ENCODE measurements around the gene OSBPL1A.

OSBPL1A gene

DNA sequence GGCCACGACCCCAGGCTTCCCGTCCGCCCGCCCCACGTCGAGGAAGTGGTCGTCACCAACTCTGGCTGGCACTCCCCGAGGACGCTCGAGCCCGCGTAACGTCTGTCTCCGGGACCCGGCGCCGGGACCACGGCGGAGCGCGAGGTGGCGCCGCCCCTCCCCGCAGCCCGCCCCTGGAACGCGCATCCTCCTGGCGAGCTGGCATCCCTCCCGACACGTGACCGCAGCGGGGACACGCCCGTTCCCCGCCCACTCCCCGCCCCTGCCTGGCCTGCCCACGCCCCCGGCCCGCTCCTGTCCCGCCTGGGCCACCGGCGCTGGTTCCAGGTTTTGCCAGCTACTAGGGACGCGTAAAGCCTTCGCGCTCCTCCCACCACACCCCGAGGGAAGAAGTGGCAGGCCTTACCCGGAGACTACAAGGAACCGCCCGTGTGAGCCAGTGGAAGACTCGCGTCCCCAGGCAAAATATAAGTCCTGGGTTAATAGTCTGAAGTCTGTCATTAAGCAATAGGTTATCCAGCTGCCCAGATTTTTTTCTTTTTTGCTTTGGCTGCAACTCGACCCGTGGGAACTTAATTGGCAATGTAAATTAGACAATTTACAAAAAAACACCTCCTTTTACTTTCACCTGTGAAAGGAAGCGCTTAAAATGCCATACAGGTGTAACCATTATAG is at the start of gene OSBPL1A:
Gene OSBPL1A (minus strand): TSS at position 131 of the 675 bp plus-strand sequence. CDS start 20,291 bp downstream, outside the sequence.
- Mint-ChIP-seq H3K27ac (peak within 1 kb of the TSS; percentile 64), H3K36me3 (peaks cover 2% of the 10 kb centered on the region), H3K4me3 (peak within 1 kb of the TSS; percentile 90), H3K4me1 (ENCODE audit: low read depth) (peaks cover 21% of the 10 kb centered on the region), H3K27me3 (peaks cover 10% of the 10 kb centered on the region), H3K9me3 (ENCODE audit: low read depth) (no peaks in the 10 kb centered on the region)

DNA sequence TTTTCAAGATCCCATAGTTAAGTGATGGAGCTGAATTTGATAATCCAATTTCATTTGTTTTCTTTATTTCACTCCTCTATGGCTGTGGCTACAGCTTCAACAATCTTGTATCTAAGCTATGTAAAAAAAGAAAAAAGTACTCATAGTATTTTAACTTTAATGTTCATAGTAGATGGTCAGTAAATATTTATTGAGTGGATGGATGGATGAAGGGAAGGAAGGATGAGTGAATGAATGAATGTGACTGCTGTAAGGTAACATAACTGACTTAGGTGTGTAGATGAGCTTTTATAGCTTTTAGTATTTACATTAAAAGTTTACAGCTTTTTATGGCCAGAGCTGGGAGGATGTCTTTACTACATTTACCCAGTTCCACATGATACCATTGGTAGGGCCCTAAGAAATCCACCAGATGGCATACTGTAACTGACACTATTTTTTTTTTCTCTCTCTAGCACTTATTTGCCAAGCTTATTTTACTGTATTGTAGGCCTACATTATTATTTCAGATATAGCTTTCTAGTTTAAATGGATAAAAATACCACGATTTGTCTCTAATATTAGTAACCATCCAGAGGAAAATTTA is 49.4 kb upstream of the OSBPL1A start:
- Mint-ChIP-seq H3K4me3 (no peak overlapping the region), H3K36me3 (peaks cover 39% of the 10 kb centered on the region), H3K27me3 (no peaks in the 10 kb centered on the region), H3K9me3 (ENCODE audit: low read depth) (no peaks in the 10 kb centered on the region), H3K4me1 (ENCODE audit: low read depth) (peaks cover 2% of the 10 kb centered on the region), H3K27ac (no peak overlapping the region)

DNA sequence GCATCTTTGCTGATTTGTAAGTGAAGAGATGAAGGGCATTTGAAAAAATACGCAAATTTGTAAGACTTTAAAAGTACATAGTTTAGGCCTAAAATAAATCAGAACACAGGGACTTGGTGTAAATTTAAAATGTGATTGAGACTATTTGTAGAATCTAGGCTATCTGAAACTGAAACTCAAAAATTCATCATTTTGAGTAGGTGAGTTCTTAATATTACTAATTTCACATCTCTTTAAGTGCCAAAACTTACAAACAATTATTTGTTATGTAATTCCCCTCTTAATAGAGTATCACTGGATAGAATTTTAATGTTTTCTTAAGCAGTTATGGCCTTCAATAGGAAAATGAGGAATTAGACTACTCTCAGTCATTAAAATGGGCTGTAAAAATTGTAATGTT is 48.8 kb upstream of the OSBPL1A start:
- Mint-ChIP-seq H3K9me3 (ENCODE audit: low read depth) (no peaks in the 10 kb centered on the region), H3K27ac (no peak overlapping the region), H3K4me3 (no peak overlapping the region), H3K36me3 (peaks cover 40% of the 10 kb centered on the region), H3K27me3 (no peaks in the 10 kb centered on the region), H3K4me1 (ENCODE audit: low read depth) (peaks cover 2% of the 10 kb centered on the region)

DNA sequence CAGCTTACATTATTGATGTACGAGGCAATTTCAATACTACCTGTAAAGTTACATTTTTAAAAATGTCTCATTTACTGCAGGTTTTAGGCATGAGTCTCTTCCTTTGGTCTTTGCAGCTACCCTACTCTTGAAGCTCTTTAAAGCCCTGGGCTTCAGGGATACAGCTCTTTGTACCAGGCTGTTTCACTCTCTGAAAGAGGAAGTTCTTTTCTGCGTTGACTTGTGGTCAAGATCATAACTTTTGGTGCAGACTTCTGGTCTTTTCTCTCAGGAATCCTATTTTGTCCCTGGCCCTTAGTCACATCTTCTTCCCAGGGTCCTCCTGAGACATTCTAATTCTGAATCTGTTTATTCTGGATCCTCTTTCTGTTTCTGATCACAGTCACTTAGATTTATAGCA is 46.2 kb upstream of the OSBPL1A start:
- Mint-ChIP-seq H3K9me3 (ENCODE audit: low read depth) (no peaks in the 10 kb centered on the region), H3K4me3 (no peak overlapping the region), H3K36me3 (peaks cover 45% of the 10 kb centered on the region), H3K4me1 (ENCODE audit: low read depth) (peaks cover 2% of the 10 kb centered on the region), H3K27me3 (no peaks in the 10 kb centered on the region), H3K27ac (no peak overlapping the region)

DNA sequence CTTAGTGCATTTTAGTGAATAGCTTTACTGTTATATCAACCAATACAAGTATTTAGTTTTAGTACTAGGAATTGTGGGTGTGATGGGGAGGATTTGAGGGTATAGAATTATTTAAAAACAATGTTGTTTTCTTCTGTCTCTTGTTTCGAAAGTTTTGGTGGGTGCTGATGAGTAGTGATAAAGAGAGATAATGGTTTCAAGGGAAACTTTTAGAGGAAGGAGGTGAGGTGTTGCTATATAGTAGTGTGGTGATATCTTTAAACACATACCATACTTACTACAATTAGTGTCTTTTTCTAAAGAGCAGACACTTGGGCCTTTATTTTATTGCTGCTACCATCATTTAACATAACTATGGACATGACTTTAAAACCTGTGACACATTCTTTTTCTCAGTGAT is 39.3 kb upstream of the OSBPL1A start:
- H3K4me3 Mint-ChIP-seq = no peak overlapping the region
- H3K27ac Mint-ChIP-seq = no peak overlapping the region
- peaks cover 5% of the 10 kb centered on the region for H3K4me1 Mint-ChIP-seq (ENCODE audit: low read depth)
- peaks cover 36% of the 10 kb centered on the region for H3K36me3 Mint-ChIP-seq
- no peaks in the 10 kb centered on the region for H3K9me3 Mint-ChIP-seq (ENCODE audit: low read depth)
- H3K27me3 Mint-ChIP-seq = no peaks in the 10 kb centered on the region

DNA sequence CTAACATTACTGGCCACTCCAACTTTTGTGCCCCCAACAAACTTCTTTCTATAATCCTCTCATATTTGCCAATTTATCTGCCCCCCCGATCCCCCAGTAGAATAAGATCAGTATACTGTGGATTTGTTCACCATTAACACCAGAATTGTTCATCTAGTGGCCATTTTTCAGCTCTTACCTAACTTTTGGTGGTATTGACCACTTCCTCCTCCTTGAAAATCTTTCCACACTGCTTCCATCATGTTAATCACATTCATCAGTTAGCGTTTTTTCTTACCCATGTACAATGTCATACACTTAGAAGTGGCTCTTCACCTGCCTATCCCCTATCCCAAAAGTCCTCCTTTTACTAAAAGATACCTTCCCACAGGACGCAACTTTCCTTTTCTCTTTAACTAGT is 35.0 kb upstream of the OSBPL1A start:
- Mint-ChIP-seq H3K4me1 (ENCODE audit: low read depth) (peaks cover 13% of the 10 kb centered on the region), H3K4me3 (no peak overlapping the region), H3K36me3 (peaks cover 20% of the 10 kb centered on the region), H3K27ac (no peak overlapping the region), H3K9me3 (ENCODE audit: low read depth) (no peaks in the 10 kb centered on the region), H3K27me3 (no peaks in the 10 kb centered on the region)

DNA sequence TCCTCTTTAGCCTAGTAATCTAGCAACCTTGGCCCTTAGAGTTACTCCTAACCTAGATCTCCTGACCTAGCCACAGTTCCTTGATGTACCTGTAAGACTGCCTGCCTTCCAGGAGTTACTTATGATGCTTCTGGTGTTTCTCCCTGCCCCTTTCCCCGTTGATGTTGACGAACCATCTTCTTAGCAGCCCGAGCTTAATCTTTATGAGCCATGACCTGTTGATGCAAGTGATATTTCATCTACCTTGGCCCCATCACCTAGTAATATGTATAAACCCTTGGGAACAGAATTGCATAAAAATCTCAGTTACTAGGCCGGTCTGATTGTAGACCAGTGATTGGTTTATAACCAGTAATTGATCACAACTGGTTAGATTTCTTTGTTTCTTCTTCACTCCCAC is 31.6 kb upstream of the OSBPL1A start:
- H3K4me1 Mint-ChIP-seq (ENCODE audit: low read depth) = peaks cover 19% of the 10 kb centered on the region
- H3K36me3 Mint-ChIP-seq = peaks cover 22% of the 10 kb centered on the region
- H3K4me3 Mint-ChIP-seq = no peak overlapping the region
- peaks cover 4% of the 10 kb centered on the region for H3K9me3 Mint-ChIP-seq (ENCODE audit: low read depth)
- peaks cover 2% of the 10 kb centered on the region for H3K27me3 Mint-ChIP-seq
- no peak overlapping the region for H3K27ac Mint-ChIP-seq

DNA sequence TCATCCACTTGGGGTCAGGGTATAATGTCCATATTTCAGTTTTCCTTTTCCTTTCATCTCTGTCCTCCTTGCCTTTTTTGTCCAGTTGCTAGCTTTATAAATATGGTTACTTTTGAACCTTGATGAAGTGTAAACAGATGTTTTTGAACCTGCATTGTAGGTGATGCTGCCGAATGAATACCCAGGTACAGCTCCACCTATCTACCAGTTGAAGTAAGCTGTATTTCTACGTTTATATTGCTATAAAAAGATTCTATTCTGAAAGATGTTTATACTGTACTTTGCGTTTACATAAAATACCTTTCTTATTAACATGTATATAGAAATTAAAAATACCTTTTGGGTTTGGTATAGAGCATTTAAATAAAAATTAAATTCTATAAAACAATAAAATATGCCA is 31.1 kb upstream of the OSBPL1A start:
- H3K4me1 Mint-ChIP-seq (ENCODE audit: low read depth) = peaks cover 19% of the 10 kb centered on the region
- no peak overlapping the region for H3K27ac Mint-ChIP-seq
- peaks cover 4% of the 10 kb centered on the region for H3K9me3 Mint-ChIP-seq (ENCODE audit: low read depth)
- H3K36me3 Mint-ChIP-seq = peaks cover 25% of the 10 kb centered on the region
- peaks cover 5% of the 10 kb centered on the region for H3K27me3 Mint-ChIP-seq
- H3K4me3 Mint-ChIP-seq = no peak overlapping the region

DNA sequence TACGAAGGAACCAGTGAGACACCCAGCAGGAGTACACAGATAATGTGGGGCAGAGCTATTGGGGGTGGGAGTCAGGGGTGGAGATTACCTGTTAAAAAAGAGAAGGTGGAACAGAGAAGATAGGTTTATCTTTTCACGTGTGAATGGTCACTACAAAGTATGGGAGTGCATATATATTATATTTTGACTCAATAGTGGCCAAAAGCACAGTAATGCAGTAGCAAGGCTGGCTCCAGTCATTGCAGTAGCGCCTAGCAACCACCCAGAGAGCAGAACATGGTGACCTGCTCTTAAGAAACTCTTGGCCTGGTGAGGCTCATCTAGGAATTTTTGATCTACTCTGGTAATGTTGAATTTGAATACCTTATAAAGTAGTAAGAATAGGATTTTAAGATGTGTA is 29.9 kb upstream of the OSBPL1A start:
- H3K27ac Mint-ChIP-seq = peak overlapping the region; percentile 89

DNA sequence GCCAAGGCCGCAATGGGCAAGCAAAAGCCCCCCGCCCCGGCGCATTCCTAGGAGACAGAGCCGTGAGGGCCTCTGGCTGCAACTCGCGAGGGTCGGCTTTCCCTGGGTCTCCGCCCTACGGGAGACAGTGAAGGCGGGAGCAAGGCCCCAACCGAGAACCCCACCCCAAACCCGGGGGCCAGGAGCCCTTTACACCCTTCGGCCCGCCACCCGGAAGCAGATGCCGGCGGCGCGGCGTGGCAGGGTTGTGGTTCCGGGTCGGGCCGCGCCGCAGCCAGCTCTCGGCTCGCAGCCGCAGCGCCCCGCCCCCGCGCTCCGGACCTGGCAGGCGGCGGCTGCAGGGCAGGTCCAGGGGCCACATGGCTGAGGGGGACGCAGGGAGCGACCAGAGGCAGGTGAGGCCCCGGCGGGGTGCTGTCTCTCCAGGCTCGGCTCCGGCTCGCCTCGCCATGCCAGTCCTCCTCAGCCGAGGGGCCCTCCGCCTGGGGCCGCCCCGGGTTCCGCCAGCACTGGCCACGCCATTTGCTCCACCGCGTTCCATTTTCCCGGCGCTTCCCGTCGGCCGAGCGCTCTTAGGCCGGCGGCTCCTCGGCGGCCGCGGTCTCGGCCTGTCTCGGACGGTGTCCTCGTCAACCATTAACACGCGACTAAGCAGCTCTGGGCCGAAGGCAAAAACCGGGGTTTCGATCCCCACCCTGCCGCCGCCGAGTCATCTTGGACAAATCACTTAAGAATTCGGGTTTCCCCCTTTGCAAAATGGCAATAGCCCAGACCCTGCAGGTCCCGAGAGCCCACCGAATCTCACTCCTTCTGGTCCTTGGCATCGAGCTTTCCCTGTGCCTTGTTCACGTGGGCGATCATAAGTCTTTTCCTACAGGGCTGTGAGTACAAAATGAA is 29.0 kb upstream of the OSBPL1A start, which contains the start of gene IMPACT:
Gene IMPACT (plus strand): TSS at position 273 of the 897 bp plus-strand sequence. CDS start 87 bp downstream, at position 360.
- peaks cover 16% of the 10 kb centered on the region for H3K27me3 Mint-ChIP-seq
- peak within 1 kb of the TSS; percentile 88 for H3K4me3 Mint-ChIP-seq
- H3K9me3 Mint-ChIP-seq (ENCODE audit: low read depth) = peaks cover 4% of the 10 kb centered on the region
- peaks cover 19% of the 10 kb centered on the region for H3K4me1 Mint-ChIP-seq (ENCODE audit: low read depth)
- H3K27ac Mint-ChIP-seq = peak within 1 kb of the TSS; percentile 89
- peaks cover 28% of the 10 kb centered on the region for H3K36me3 Mint-ChIP-seq

More for the DNA sequence above, 29.9 kb upstream of the OSBPL1A start:
- Mint-ChIP-seq H3K27me3 (peaks cover 15% of the 10 kb centered on the region), H3K9me3 (ENCODE audit: low read depth) (peaks cover 4% of the 10 kb centered on the region), H3K4me1 (ENCODE audit: low read depth) (peaks cover 19% of the 10 kb centered on the region), H3K36me3 (peaks cover 30% of the 10 kb centered on the region), H3K4me3 (peak overlapping the region; percentile 88)

DNA sequence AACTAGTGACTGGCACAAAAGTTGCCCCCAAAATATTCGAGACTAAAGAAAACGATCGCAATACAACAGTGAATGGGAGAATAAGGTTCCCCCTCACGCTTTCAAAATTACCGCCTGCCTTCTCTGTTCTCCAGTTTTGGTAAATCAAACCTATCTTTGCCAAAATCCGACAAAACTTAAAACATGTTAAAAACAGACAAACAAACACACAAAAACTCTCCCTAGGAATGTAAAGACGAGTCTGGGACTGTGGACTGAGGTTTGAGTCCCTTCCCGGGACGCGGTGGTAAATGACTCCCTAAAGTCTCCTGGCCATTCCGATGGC is 28.4 kb upstream of the OSBPL1A start:
- Mint-ChIP-seq H3K4me3 (peak overlapping the region; percentile 78), H3K27me3 (peaks cover 19% of the 10 kb centered on the region), H3K4me1 (ENCODE audit: low read depth) (peaks cover 19% of the 10 kb centered on the region), H3K27ac (peak overlapping the region; percentile 72), H3K36me3 (peaks cover 25% of the 10 kb centered on the region), H3K9me3 (ENCODE audit: low read depth) (peaks cover 4% of the 10 kb centered on the region)

DNA sequence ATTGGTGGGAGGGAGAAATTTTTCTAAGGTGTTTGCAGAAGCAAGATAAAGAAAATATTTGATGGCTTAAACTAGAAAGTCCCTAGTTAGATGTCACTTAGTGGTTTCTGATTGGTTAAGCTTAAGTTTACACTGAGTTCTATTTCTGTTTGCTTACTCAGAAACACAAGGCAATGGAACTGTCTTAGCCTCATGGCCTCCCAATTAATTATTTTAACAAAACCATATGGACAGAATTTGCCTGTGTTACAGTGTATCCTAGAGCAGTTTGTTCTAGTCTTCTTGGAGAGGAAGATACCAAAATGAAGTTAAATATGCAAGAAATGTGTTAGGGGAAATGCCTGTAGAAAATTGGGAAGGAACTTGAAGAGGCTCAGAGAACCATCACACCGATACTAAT is 24.2 kb upstream of the OSBPL1A start:
- Mint-ChIP-seq H3K27ac (no peak overlapping the region), H3K27me3 (peaks cover 35% of the 10 kb centered on the region)

DNA sequence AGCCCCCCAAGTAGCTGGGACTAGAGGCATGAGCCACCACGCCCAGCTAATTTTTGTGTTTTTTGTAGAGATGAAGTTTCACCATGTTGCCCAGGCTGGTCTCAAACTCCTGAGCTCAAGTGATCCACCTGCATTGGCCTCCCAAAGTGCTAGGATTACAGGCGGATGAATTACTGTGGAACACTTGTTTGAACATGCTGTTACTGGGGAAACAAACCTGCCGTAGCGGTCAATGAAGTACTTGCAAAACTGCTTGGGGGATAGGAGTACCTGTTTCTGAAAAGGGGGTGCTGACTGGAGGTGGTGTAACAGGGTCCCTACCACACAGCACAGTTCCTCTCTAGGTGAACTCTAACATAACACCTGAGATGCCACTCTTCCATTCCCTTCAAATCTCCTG is 22.9 kb upstream of the OSBPL1A start:
- Mint-ChIP-seq H3K4me1 (ENCODE audit: low read depth) (peaks cover 1% of the 10 kb centered on the region), H3K9me3 (ENCODE audit: low read depth) (peaks cover 2% of the 10 kb centered on the region), H3K27me3 (peaks cover 35% of the 10 kb centered on the region), H3K4me3 (no peak overlapping the region), H3K36me3 (peaks cover 13% of the 10 kb centered on the region), H3K27ac (no peak overlapping the region)

More for the DNA sequence above, 24.2 kb upstream of the OSBPL1A start:
- H3K4me3 Mint-ChIP-seq = no peak overlapping the region
- peaks cover 4% of the 10 kb centered on the region for H3K9me3 Mint-ChIP-seq (ENCODE audit: low read depth)
- peaks cover 19% of the 10 kb centered on the region for H3K36me3 Mint-ChIP-seq
- H3K4me1 Mint-ChIP-seq (ENCODE audit: low read depth) = peaks cover 7% of the 10 kb centered on the region

DNA sequence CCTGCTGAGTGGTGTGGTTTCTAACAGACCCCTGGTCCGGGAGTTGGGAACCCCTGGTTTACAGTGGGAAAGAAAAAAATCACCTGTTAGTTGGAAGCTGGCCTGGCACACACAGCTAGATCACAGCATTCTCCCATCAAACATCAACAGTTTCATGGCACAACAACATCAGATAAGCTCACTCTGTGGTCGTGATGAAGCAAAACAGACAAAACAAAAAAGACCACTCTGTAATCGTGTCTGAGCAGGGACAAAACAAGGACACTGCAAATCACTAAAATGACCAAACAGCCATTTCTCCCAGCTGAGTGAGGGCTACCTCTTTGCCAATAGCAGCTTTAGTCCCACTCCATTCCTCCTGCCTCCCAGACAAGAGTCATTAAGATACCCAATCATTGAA is 19.9 kb upstream of the OSBPL1A start:
- H3K27me3 Mint-ChIP-seq = peaks cover 23% of the 10 kb centered on the region
- peaks cover 6% of the 10 kb centered on the region for H3K9me3 Mint-ChIP-seq (ENCODE audit: low read depth)
- peaks cover 10% of the 10 kb centered on the region for H3K4me1 Mint-ChIP-seq (ENCODE audit: low read depth)
- peaks cover 6% of the 10 kb centered on the region for H3K36me3 Mint-ChIP-seq
- no peak overlapping the region for H3K4me3 Mint-ChIP-seq
- no peak overlapping the region for H3K27ac Mint-ChIP-seq
